ENCODE measurements around the gene GIPC2. TPM values are rescaled to one million over a fixed set of nuclear protein-coding genes. Genes with fewer than 3 reads are reported as not detected.
"Not testable (repeated sequence)": the region's sequence is repeated elsewhere in the genome, so short reads cannot be mapped to it uniquely, and the experiment has no call there.

The GIPC2 gene
- 0.05 and 0.07 TPM in 2 replicates for total RNA-seq

GRCh38 chr1:78045926-78046778 lies at the start of gene GIPC2:
Gene GIPC2 (plus strand): TSS chr1:78045966. CDS start chr1:78046095, 129 bp downstream.
- intact Hi-C loops (cut with micrococcal nuclease): loop anchor here (2.0 to 5.0 kb wide), 2 partner anchors 41 to 66 kb away; partner anchors contain the start of gene DNAJB4

DNA sequence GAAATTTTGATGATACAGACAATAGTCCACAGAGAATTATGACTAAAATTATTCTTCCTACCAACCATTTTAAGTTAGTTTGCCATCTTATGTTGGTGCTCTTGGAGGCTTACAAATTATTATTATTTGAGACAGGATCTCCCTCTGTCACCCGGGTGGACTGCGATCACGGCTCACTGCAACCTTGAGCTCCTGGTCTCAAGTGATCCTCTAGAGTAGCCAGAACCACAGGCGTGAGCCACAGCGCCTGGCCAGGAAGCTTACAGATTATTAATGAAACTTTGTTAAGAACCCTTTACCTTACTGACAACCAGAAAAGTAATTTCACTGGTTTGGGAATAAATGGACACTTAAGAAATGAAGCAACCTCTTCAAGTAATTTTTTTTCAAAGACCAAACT lies 49.0 kb upstream of the GIPC2 start:
- intact Hi-C loops (cut with micrococcal nuclease): no loop called here

- intact Hi-C loops (cut with micrococcal nuclease): loop anchor here (10.0 kb wide), 1 partner anchor 114 kb away; no protein-coding TSS in a partner anchor
Measured at GRCh38 chr1:78000536-78000935, 45.2 kb upstream of the GIPC2 start.

GRCh38 chr1:78003070-78003746 lies 42.6 kb upstream of the GIPC2 start:
- intact Hi-C loops (cut with micrococcal nuclease): loop anchor here (10.0 kb wide), 1 partner anchor 112 kb away; no protein-coding TSS in a partner anchor

DNA sequence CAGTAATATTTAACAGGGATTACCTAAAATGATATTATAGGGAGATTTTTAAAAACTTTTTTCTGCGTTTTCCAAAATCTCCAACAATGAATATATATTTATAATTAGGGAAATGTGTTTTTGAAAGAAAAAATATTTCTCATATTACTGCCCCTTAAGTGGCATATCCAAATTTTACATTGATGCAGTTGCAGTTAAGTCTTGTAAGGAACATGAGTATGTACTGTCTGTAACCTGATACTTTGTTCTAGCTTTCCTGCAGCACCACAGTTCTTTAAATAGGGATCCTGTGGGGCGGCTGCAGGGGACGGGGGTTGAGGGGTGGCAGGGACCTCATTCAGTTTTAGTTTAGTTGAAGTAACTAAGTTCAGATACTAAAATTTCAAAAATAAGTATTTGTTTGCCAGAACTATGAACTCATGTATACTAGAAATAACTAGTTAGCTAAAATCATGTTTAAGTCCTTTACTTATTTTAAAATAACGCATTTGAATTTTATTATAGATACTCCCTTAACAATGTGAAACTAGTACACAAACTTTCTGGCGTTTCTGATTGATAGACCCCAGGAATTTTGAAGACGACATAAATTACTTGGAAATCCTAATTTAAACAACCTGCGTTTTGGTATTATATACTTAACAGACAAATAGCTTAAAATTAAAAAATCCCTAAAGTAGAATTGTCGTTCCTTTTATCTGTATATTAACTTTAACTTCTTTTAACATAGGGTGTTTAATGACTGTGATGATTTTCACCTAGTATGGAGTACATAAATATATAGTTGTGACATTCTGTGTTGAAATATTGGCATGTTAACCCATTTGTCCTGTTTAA lies 41.7 kb upstream of the GIPC2 start:
- intact Hi-C loops (cut with micrococcal nuclease): loop anchor here (1.0 to 10.0 kb wide), 6 partner anchors 25 to 617 kb away; partner anchors contain the start of genes FUBP1, GIPC2, USP33 and ZZZ3

GRCh38 chr1:78004719-78005447 lies 40.9 kb upstream of the GIPC2 start, which contains the start of gene DNAJB4:
Gene DNAJB4 (plus strand): TSS chr1:78004939. CDS start chr1:78005111, 172 bp downstream.
- intact Hi-C loops (cut with micrococcal nuclease): loop anchor here (1.0 to 10.0 kb wide), 6 partner anchors 26 to 616 kb away; partner anchors contain the start of genes FUBP1, GIPC2, USP33 and ZZZ3

- intact Hi-C loops (cut with micrococcal nuclease): loop anchor here (2.0 to 10.0 kb wide), 2 partner anchors 39 to 109 kb away; partner anchors contain the start of gene GIPC2
Measured at GRCh38 chr1:78005448-78005722, 40.4 kb upstream of the GIPC2 start.

- intact Hi-C loops (cut with micrococcal nuclease): loop anchor here (2.0 to 10.0 kb wide), 2 partner anchors 39 to 109 kb away; partner anchors contain the start of gene GIPC2
Measured at GRCh38 chr1:78005755-78006154, 40.0 kb upstream of the GIPC2 start.

GRCh38 chr1:78006521-78006920 lies 39.2 kb upstream of the GIPC2 start:
- intact Hi-C loops (cut with micrococcal nuclease): loop anchor here (10.0 kb wide), 1 partner anchor 108 kb away; no protein-coding TSS in a partner anchor

DNA sequence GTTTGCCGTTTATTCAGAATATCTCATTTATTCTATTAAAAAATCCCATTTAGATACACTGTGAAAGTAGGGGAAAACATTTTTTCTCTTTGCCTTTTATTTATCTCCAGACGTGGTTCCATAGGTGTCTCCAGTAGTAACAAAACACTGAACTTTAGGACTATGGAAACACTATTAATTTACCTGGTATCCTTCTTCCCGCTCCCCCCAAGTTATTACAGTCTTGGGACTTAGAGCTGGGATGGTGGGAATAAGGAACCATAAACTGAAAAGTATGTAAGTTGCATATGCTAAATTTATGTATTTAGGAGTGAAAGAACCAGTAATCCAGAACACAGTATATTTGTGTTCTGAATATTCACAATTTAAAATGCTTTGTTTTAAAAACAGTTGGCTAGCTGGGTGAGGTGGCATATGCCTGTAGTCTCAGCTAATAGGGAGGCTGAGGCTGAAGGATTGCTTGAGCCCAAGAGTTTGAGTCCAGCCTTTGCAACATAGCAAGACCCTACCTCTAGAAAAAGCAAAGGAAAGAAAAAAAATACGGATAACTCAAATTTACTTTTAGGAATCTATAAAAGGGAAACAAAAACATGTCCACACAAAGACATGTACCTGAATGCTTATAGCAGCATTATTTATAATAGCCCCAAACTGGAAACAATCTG lies 38.0 kb upstream of the GIPC2 start:
- intact Hi-C loops (cut with micrococcal nuclease): loop anchor here (10.0 kb wide), 1 partner anchor 107 kb away; no protein-coding TSS in a partner anchor

DNA sequence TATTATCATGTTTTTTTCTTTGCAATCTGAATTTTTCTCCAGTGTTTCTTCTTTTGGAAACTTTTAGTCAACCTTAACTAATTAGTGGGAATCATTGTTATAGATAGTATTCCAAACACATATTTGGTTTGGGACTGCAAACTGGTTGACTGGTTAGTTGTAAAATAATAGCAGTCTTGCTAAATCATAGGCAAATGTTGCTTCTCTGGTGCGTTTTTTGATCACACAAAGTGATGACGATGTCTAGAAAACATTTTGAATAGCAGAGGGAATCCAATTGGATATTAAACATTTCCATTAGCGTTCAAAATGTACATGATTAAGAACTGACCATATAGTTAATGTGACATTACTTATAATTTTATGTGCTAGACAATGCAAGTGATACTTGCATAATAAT lies 36.5 kb upstream of the GIPC2 start:
- intact Hi-C loops (cut with micrococcal nuclease): loop anchor here (10.0 kb wide), 1 partner anchor 106 kb away; no protein-coding TSS in a partner anchor

DNA sequence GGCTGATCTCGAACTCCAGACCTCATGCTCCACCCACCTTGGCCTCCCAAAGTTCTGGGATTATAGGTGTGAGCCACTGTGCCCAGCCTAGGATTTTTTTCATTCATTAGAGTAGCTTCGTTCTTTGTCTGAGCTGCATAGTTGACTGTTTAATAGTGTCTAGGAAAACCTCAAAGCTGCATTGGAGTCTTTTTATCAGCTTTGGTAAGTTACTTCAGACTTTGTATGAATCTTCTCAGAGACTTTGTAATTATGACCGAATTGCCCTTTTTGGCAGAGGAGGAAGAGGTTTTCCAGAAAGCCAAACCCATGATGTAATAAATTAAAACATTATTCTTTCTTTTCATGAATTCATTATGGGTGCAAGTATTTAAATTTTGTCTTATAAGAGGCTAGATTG lies 35.9 kb upstream of the GIPC2 start:
- intact Hi-C loops (cut with micrococcal nuclease): loop anchor here (10.0 kb wide), 1 partner anchor 105 kb away; no protein-coding TSS in a partner anchor

DNA sequence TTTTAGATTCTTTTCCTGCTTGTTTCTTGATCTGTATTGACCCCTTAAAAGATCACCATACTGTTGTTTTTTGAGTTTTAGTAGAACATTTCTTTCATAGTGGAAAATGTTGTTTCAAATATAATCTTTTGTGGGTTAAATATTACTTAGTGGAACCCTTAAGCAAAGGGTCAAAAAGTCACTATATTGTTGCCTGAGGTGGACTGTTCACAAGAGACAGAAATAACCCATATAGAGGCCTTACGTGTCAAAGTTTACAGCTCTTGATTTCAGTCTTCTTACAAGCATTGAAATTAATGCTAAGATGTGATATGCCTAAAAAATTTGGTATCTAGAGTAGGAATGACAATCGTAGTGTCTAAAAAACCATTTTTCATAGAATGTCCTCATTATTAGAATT lies 34.7 kb upstream of the GIPC2 start:
- intact Hi-C loops (cut with micrococcal nuclease): no loop called here

- intact Hi-C loops (cut with micrococcal nuclease): no loop called here
Measured at GRCh38 chr1:78015148-78015547, 30.6 kb upstream of the GIPC2 start.

- intact Hi-C loops (cut with micrococcal nuclease): no loop called here
Measured at GRCh38 chr1:78019024-78019423, 26.7 kb upstream of the GIPC2 start.

GRCh38 chr1:78021134-78021533 lies 24.6 kb upstream of the GIPC2 start:
- intact Hi-C loops (cut with micrococcal nuclease): not testable (repeated sequence)

- intact Hi-C loops (cut with micrococcal nuclease): no loop called here
Measured at GRCh38 chr1:78029793-78030192, 16.0 kb upstream of the GIPC2 start.

DNA sequence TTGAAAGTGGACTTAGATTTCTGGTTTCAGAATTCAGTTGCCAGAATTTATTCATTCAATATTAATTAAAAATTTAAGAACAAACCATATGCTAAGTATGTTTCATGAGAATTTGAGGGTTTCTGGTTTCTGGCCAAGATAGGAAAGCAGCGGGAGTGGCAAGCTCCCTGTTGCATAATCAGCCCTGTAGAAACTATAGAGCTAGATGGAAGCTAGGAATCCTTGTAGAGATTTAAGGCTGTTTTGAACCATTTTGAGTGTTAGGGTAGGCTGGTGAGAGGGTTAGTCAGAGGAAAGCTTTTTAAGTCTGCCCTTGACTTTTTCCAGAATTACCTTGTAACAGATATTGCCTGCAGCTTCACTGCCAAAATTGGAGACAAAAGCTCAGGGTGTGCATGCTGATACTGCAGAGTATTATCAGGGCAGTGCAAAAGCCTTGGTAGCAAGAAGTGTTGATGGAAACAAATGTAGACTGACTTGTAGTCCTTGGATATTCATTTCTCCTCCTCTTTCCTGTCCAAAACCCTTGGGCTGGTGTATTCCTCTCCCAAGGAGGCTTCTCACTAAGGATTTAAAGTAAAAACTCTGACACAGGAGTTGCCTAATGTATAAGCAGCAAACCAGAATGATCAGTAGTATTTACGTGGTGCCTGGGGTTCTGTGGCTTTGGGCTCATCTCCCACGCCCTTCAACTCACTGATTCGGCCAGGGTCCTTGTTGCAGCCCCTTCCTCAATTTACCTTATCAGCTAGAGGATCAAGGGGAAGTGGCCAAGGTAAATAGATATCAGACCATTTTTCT lies 12.6 kb upstream of the GIPC2 start:
- intact Hi-C loops (cut with micrococcal nuclease): no loop called here

- intact Hi-C loops (cut with micrococcal nuclease): no loop called here
Measured at GRCh38 chr1:78033797-78034172, 12.0 kb upstream of the GIPC2 start.

Data from T-helper 2 cell treated with Interferon-gamma antibody and Interleukin-4, amounts not matched to agents 100 ng/mL and 5 ng/mL, for 36 hours (primary cell).